A673 (cell line): ENCODE data around the gene IMP4.

Experiments
- CTCF ChIP-seq: fragments of 300-800, 200-600 bp; sonication (generic); conservative IDR thresholded peaks from 2 replicates; pipeline ENCODE4 v1.5.1; 2017; ENCODE audit warnings: low read depth, mild to moderate bottlenecking, antibody characterized with exemption, low read length, moderate library complexity, mixed read lengths
- EZH2 ChIP-seq: fragments of 200-600 bp; sonication (generic); IDR thresholded peaks from 2 replicates; pipeline ENCODE4 v1.6.1; 2017; ENCODE audit warnings: borderline replicate concordance, low read depth, mild to moderate bottlenecking, mixed read lengths, antibody characterized with exemption, low read length; ENCODE audit not compliant: poor library complexity, severe bottlenecking

- TF ChIP-seq CTCF (no peak), EZH2 (no peak)
These were observed 45.1 kb downstream of the IMP4 start for GRCh38 chr2:130387804-130388203.
